Neural progenitor cell (in vitro differentiated cells): Measurements from ENCODE around the gene ZBTB49. TPM values are rescaled to one million over a fixed set of nuclear protein-coding genes. Genes with fewer than 3 reads are reported as not detected.
"Not testable (repeated sequence)": the region's sequence is repeated elsewhere in the genome, so short reads cannot be mapped to it uniquely, and the experiment has no call there.

ENCODE experiments used
- DNase-seq: peaks from one replicate; pipeline ENCODE4 v3.0.0-alpha.2; 2016; ENCODE audit warnings: low spot score
- H2AFZ ChIP-seq: fragments of 200-600 bp; sonication (generic); replicated peaks from 2 replicates; pipeline ENCODE4 v1.6.1; 2016; ENCODE audit warnings: antibody characterized with exemption
- H3F3A ChIP-seq: fragments of 200-600 bp; sonication (generic); 2 replicates; pipeline ENCODE4 v1.6.1; 2016; ENCODE audit warnings: antibody characterized with exemption, low read depth
- H3K27ac ChIP-seq: fragments of 200-600 bp; sonication (generic); 2 replicates; pipeline ENCODE4 v1.5.1; 2016; ENCODE audit warnings: mild to moderate bottlenecking
- H3K27me3 ChIP-seq: fragments of 200-600 bp; sonication (generic); 2 replicates; pipeline ENCODE4 v1.6.1; 2016; ENCODE audit warnings: mild to moderate bottlenecking, moderate library complexity
- H3K36me3 ChIP-seq: fragments of 200-600 bp; sonication (generic); 2 replicates; pipeline ENCODE4 v1.5.1; 2016
- H3K4me1 ChIP-seq: fragments of 200-600 bp; sonication (generic); 2 replicates; pipeline ENCODE4 v1.6.1; 2016; ENCODE audit warnings: mixed run types
- H3K4me2 ChIP-seq: fragments of 200-600 bp; sonication (generic); 2 replicates; pipeline ENCODE4 v1.6.1; 2016
- H3K4me3 ChIP-seq: fragments of 200-600 bp; sonication (generic); 2 replicates; pipeline ENCODE4 v1.5.1; 2016
- H3K79me2 ChIP-seq: fragments of 200-600 bp; sonication (generic); 2 replicates; pipeline ENCODE4 v1.6.1; 2016; ENCODE audit warnings: low read depth
- H3K9ac ChIP-seq: fragments of 200-600 bp; sonication (generic); 2 replicates; pipeline ENCODE4 v1.6.1; 2016
- H3K9me3 ChIP-seq: fragments of 200-600 bp; sonication (generic); 2 replicates; pipeline ENCODE4 v1.5.1; 2016; ENCODE audit warnings: low read depth
- H4K20me1 ChIP-seq: fragments of 200-600 bp; sonication (generic); 2 replicates; pipeline ENCODE4 v1.6.1; 2016; ENCODE audit warnings: low read depth
- H3K27ac Mint-ChIP-seq: 3 replicates; pipeline ENCODE4 v1.8.0; 2021; ENCODE audit warnings: mixed read lengths
- H3K27me3 Mint-ChIP-seq: 2 replicates; pipeline ENCODE4 v1.8.0; 2022; ENCODE audit warnings: low read depth, mild to moderate bottlenecking, inconsistent platforms, moderate library complexity, mixed read lengths; ENCODE audit not compliant: insufficient read depth
- H3K36me3 Mint-ChIP-seq: 3 replicates; pipeline ENCODE4 v1.8.0; 2021; ENCODE audit warnings: mixed read lengths
- H3K4me1 Mint-ChIP-seq: 3 replicates; pipeline ENCODE4 v1.8.0; 2021; ENCODE audit warnings: mixed read lengths
- H3K4me3 Mint-ChIP-seq: 3 replicates; pipeline ENCODE4 v1.8.0; 2021; ENCODE audit warnings: mild to moderate bottlenecking, moderate library complexity, mixed read lengths
- H3K9me3 Mint-ChIP-seq: 3 replicates; pipeline ENCODE4 v1.8.0; 2020; ENCODE audit warnings: mixed read lengths
- EZH2 ChIP-seq: fragments of 200-600 bp; sonication (generic); IDR thresholded peaks from 2 replicates; pipeline ENCODE4 v1.6.1; 2017; ENCODE audit warnings: antibody characterized with exemption, mild to moderate bottlenecking, moderate library complexity
- EZH2phosphoT487 ChIP-seq: fragments of 200-600 bp; sonication (generic); IDR thresholded peaks from 2 replicates; pipeline ENCODE4 v1.6.1; 2017; ENCODE audit warnings: antibody characterized with exemption
- total RNA-seq: library from RNA; depleted of rRNA; stranded (reverse); fragments of >200 nt; gene quantifications from 2 replicates; pipeline ENCODE4 v1.2.3, GENCODE V29; 2015; ENCODE audit warnings: low replicate concordance
- TF ChIP-seq, protein P1 (sequence below): fragments of 200-600 bp; sonication (generic); IDR thresholded peaks from 2 replicates; pipeline ENCODE4 v1.5.1; 2017; ENCODE audit warnings: antibody characterized with exemption, mild to moderate bottlenecking

ZBTB49 gene
- total RNA-seq, 1 donor from 2014 or later, result 20.2 TPM

GRCh38 chr4:4248029-4248884, 41.8 kb upstream of the ZBTB49 start, which contains the start of gene TMEM128:
TMEM128 (minus strand) TSS chr4:4248223; CDS start chr4:4248202, 21 bp downstream.
- Histone ChIP-seq H3F3A (peaks cover 12% of the 10 kb centered on the region), H3K4me3 (peak within 1 kb of the TSS; percentile 92), H3K9ac (peak within 1 kb of the TSS; percentile 89), H3K79me2 (peaks cover 20% of the 10 kb centered on the region), H3K4me2 (peak within 1 kb of the TSS; percentile 98), H3K9me3 (no peaks in the 10 kb centered on the region), H2AFZ (peak within 1 kb of the TSS; percentile 91), H4K20me1 (no peaks in the 10 kb centered on the region), H3K4me1 (peaks cover 10% of the 10 kb centered on the region), H3K36me3 (peaks cover 8% of the 10 kb centered on the region), H3K27me3 (peaks cover 6% of the 10 kb centered on the region), H3K27ac (peak within 1 kb of the TSS; percentile 84)
- Mint-ChIP-seq H3K27ac (peak within 1 kb of the TSS; percentile 95), H3K4me1 (peaks cover 15% of the 10 kb centered on the region), H3K9me3 (no peaks in the 10 kb centered on the region), H3K36me3 (peaks cover 14% of the 10 kb centered on the region), H3K4me3 (peak within 1 kb of the TSS; percentile 92), H3K27me3 (peaks cover 4% of the 10 kb centered on the region)
- TF ChIP-seq EZH2phosphoT487, result no peak
- TF ChIP-seq, protein P1, sequence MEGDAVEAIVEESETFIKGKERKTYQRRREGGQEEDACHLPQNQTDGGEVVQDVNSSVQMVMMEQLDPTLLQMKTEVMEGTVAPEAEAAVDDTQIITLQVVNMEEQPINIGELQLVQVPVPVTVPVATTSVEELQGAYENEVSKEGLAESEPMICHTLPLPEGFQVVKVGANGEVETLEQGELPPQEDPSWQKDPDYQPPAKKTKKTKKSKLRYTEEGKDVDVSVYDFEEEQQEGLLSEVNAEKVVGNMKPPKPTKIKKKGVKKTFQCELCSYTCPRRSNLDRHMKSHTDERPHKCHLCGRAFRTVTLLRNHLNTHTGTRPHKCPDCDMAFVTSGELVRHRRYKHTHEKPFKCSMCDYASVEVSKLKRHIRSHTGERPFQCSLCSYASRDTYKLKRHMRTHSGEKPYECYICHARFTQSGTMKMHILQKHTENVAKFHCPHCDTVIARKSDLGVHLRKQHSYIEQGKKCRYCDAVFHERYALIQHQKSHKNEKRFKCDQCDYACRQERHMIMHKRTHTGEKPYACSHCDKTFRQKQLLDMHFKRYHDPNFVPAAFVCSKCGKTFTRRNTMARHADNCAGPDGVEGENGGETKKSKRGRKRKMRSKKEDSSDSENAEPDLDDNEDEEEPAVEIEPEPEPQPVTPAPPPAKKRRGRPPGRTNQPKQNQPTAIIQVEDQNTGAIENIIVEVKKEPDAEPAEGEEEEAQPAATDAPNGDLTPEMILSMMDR, result peak; percentile 18
- peak; percentile 63 for TF ChIP-seq EZH2
- peak; percentile 96 for DNase-seq

DNA sequence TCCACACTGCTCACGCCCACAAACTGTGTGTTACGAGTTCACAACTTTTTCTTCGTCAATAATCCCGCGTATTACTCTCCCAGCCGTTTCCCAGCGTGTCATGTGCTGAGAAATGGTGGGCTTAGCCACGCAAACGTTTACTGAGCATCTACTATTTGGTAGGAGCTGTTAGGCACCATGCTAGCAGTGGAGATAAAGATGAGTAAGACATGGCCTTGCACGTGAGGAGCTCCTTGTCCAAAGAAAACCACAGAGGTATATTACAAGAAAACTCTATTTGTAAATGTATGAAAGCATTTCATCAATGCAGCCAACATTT, 41.2 kb upstream of the ZBTB49 start:
- H3K4me1 ChIP-seq, result peaks cover 10% of the 10 kb centered on the region
- peaks cover 14% of the 10 kb centered on the region for H3F3A ChIP-seq
- no peaks in the 10 kb centered on the region for H3K27me3 Mint-ChIP-seq
- H2AFZ ChIP-seq, result no peak overlapping the region
- H3K79me2 ChIP-seq, result peaks cover 20% of the 10 kb centered on the region
- H3K4me3 ChIP-seq, result peak overlapping the region; percentile 92
- H3K36me3 ChIP-seq, result peaks cover 8% of the 10 kb centered on the region
- no peak for DNase-seq
- H3K4me3 Mint-ChIP-seq, result peak overlapping the region; percentile 92
- H3K27ac ChIP-seq, result no peak overlapping the region
- no peaks in the 10 kb centered on the region for H4K20me1 ChIP-seq
- H3K27me3 ChIP-seq, result peaks cover 6% of the 10 kb centered on the region
- peak overlapping the region; percentile 95 for H3K27ac Mint-ChIP-seq
- peaks cover 8% of the 10 kb centered on the region for H3K36me3 Mint-ChIP-seq
- H3K4me1 Mint-ChIP-seq, result peaks cover 15% of the 10 kb centered on the region
- peak overlapping the region; percentile 89 for H3K9ac ChIP-seq
- TF ChIP-seq EZH2phosphoT487 (no peak), EZH2 (no peak)
- TF ChIP-seq, protein P1, result no peak
- H3K9me3 Mint-ChIP-seq, result no peaks in the 10 kb centered on the region
- H3K9me3 ChIP-seq, result no peaks in the 10 kb centered on the region
- peak overlapping the region; percentile 98 for H3K4me2 ChIP-seq

GRCh38 chr4:4249342-4249741, 40.7 kb upstream of the ZBTB49 start:
- not testable (repeated sequence) for H3K4me1 ChIP-seq, H3K9me3 ChIP-seq, H3K27ac ChIP-seq, H3K9me3 Mint-ChIP-seq, H3K27me3 ChIP-seq, H3K36me3 Mint-ChIP-seq, H2AFZ ChIP-seq, DNase-seq, H3K27ac Mint-ChIP-seq, H3K36me3 ChIP-seq, H4K20me1 ChIP-seq, H3K9ac ChIP-seq, H3K27me3 Mint-ChIP-seq
- Mint-ChIP-seq H3K4me3 (peak overlapping the region; percentile 92), H3K4me1 (peaks cover 15% of the 10 kb centered on the region)
- H3K79me2 ChIP-seq, result peaks cover 20% of the 10 kb centered on the region
- peak overlapping the region; percentile 92 for H3K4me3 ChIP-seq
- peaks cover 14% of the 10 kb centered on the region for H3F3A ChIP-seq
- peak overlapping the region; percentile 98 for H3K4me2 ChIP-seq

DNA sequence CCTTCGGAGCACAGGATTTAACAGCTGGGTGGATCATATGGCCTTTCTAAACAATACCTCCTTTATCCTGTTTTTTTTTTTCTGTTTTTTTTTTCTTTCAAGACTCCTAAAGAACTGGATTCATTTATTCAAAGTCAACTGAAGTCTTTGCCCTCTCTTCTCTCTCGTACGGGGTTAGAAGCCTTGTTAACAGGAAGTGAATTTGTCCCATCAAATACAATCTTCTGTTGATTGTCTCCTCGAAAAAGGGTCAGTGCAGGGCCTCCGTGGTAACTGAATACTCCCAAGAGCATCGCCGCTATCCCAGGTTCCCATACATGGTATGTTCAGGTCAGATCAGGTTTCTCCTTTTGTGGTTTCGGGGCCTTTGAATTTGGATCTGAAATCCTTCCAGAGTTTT, 40.2 kb upstream of the ZBTB49 start:
- TF ChIP-seq EZH2, result no peak
- no peak for TF ChIP-seq EZH2phosphoT487
- TF ChIP-seq, protein P1, result no peak
- Histone ChIP-seq H3K4me1 (peaks cover 10% of the 10 kb centered on the region), H3K79me2 (peaks cover 20% of the 10 kb centered on the region), H3K4me3 (no peak overlapping the region), H3K9me3 (no peaks in the 10 kb centered on the region), H3K4me2 (no peak overlapping the region), H3K9ac (no peak overlapping the region), H3K36me3 (peaks cover 8% of the 10 kb centered on the region), H3F3A (peaks cover 14% of the 10 kb centered on the region), H4K20me1 (no peaks in the 10 kb centered on the region), H3K27me3 (peaks cover 10% of the 10 kb centered on the region), H2AFZ (no peak overlapping the region), H3K27ac (no peak overlapping the region)
- Mint-ChIP-seq H3K4me3 (peak overlapping the region; percentile 71), H3K9me3 (no peaks in the 10 kb centered on the region), H3K4me1 (peaks cover 15% of the 10 kb centered on the region), H3K27ac (no peak overlapping the region), H3K36me3 (peaks cover 6% of the 10 kb centered on the region), H3K27me3 (no peaks in the 10 kb centered on the region)
- DNase-seq, result no peak
